ENCODE measurements around the gene DNAH6.
A peak's percentile ranks its signal among the peaks of the same experiment; 100 is the strongest.

The DNAH6 gene

DNA sequence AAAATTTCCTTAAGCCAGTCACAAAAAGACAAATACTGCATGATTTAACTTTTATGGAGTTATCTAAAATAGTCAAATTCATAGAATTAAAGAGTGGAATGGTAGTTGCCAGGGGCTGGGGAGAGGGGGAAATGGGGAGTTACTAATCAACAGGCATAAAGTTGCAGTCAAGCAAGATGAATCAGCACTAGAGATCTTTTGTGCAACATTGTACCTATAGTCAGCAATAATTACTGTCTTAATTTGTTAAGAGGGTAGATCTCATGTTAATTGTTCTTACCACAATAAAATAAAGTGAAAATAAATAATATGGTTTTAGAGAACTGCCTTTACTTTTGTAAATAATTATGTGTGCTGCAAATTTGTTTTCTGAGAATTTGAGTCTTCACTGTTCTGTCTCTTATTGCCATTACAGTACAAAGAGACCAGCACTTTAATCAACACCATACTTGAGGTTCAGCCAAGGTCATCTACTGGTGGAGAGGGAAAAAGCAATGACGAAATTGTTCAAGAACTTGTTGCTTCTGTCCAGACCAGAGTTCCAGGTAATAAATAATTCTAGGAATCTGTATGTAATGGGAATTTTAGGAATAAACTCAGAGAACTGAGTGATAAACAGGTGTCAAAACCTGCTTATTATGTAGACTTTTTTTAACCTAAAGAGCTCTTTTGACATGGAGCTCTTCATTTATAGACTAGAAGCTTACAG is 289.1 kb downstream of the DNAH6 start:
- Histone ChIP-seq H3K27ac (ENCODE audit: insufficient read depth in 1 of 2, low read depth in 1 of 2, low read length in 2 of 2, poor library complexity in 1 of 2, severe bottlenecking in 2 of 2) (no peak overlapping the region), H3K4me3 (ENCODE audit: control insufficient read depth in 1 of 7, extremely low read depth in 1 of 7, insufficient read depth in 4 of 7, low read depth in 2 of 7, low read length in 6 of 7) (no peak overlapping the region), H3K9me3 (ENCODE audit: control extremely low read depth in 1 of 5, control insufficient read depth in 4 of 5, insufficient read depth in 2 of 5, low read depth in 1 of 5, low read length in 4 of 5) (peaks cover 0 to 6% (median 0%) of the 10 kb centered on the region in 5 experiments), H3K4me1 (ENCODE audit: control extremely low read depth in 1 of 4, control insufficient read depth in 4 of 4, insufficient read depth in 4 of 4, low read length in 3 of 4) (peaks cover 0 to 6% (median 3%) of the 10 kb centered on the region in 4 experiments), H3K27me3 (replicated peaks in 2 of 5; ENCODE audit: control insufficient read depth in 4 of 5, insufficient read depth in 5 of 5, low read length in 4 of 5) (no peaks in the 10 kb centered on the region), H3K36me3 (ENCODE audit: control insufficient read depth in 4 of 4, insufficient read depth in 4 of 4, low read length in 3 of 4) (no peaks in the 10 kb centered on the region)
- CTCF ChIA-PET, result no interaction called here
- DNase-seq, result no peak
- 100% methylated on average over 1 of the region's 1 CpG for WGBS (ENCODE audit: insufficient coverage)
- POLR2A ChIA-PET, result no interaction called here

DNA sequence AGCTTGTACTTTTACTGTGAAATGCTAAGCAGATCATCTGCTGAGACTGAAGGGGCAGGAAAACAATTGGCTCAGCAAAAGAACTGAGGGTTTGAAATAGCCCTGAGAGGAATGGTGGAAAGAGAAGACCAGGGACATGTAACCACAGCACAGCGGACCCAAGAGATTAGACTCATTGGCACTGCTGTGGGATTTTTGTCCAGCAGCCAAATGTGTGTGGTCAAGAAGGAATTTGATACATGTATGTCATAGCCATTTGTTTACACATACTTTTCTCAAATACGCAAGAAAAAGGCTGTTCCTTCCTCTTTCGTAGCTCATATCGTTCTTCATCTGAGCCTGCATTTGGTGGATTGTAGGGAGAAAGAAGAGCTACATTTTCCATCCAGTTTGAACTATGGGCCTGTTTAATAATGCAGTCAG is 290.8 kb downstream of the DNAH6 start:
- WGBS (ENCODE audit: insufficient coverage), result 0% methylated on average over 1 of the region's 4 CpGs

DNA sequence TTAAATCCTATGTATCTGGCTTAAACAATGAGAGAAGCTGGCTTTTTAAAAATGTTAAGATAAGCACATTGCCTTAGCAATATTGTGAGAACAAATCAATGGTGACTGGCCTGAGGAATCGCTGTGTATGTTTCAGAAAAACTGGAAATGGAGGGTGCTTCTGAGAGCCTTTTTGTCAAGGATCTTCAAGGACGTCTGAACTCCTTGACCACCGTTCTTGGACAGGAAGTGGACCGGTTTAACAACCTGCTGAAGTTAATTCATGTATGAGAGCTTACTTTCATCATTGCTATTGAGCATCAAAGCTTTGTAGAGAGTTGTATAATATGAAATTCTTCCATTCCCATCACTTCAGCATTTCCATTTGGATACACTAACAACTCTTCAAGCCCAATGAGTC is 292.0 kb downstream of the DNAH6 start:
- Histone ChIP-seq H3K4me1 (ENCODE audit: control extremely low read depth in 1 of 4, control insufficient read depth in 4 of 4, insufficient read depth in 4 of 4, low read length in 3 of 4) (peaks cover 0 to 6% (median 3%) of the 10 kb centered on the region in 4 experiments), H3K36me3 (ENCODE audit: control insufficient read depth in 4 of 4, insufficient read depth in 4 of 4, low read length in 3 of 4) (no peaks in the 10 kb centered on the region), H3K27ac (ENCODE audit: insufficient read depth in 1 of 2, low read depth in 1 of 2, low read length in 2 of 2, poor library complexity in 1 of 2, severe bottlenecking in 2 of 2) (no peak overlapping the region), H3K9me3 (ENCODE audit: control extremely low read depth in 1 of 5, control insufficient read depth in 4 of 5, insufficient read depth in 2 of 5, low read depth in 1 of 5, low read length in 4 of 5) (no peaks in the 10 kb centered on the region), H3K4me3 (ENCODE audit: control insufficient read depth in 1 of 7, extremely low read depth in 1 of 7, insufficient read depth in 4 of 7, low read depth in 2 of 7, low read length in 6 of 7) (no peak overlapping the region), H3K27me3 (replicated peaks in 2 of 5; ENCODE audit: control insufficient read depth in 4 of 5, insufficient read depth in 5 of 5, low read length in 4 of 5) (no peaks in the 10 kb centered on the region)
- ChIA-PET CTCF (no interaction called here), POLR2A (no interaction called here)
- DNase-seq, result no peak
- WGBS (ENCODE audit: insufficient coverage), result 100% methylated on average over 1 of the region's 4 CpGs

More for the DNA sequence above, 290.8 kb downstream of the DNAH6 start:
- no peak overlapping the region for H3K27ac ChIP-seq (ENCODE audit: insufficient read depth in 1 of 2, low read depth in 1 of 2, low read length in 2 of 2, poor library complexity in 1 of 2, severe bottlenecking in 2 of 2)
- H3K9me3 ChIP-seq (ENCODE audit: control extremely low read depth in 1 of 5, control insufficient read depth in 4 of 5, insufficient read depth in 2 of 5, low read depth in 1 of 5, low read length in 4 of 5), result peaks cover 0 to 3% (median 0%) of the 10 kb centered on the region in 5 experiments
- H3K36me3 ChIP-seq (ENCODE audit: control insufficient read depth in 4 of 4, insufficient read depth in 4 of 4, low read length in 3 of 4), result no peaks in the 10 kb centered on the region
- POLR2A ChIA-PET, result no interaction called here
- peak overlapping the region in 1 of 7 experiments; percentile 43 for H3K4me3 ChIP-seq (ENCODE audit: control insufficient read depth in 1 of 7, extremely low read depth in 1 of 7, insufficient read depth in 4 of 7, low read depth in 2 of 7, low read length in 6 of 7)
- no peaks in the 10 kb centered on the region for H3K27me3 ChIP-seq (replicated peaks in 2 of 5; ENCODE audit: control insufficient read depth in 4 of 5, insufficient read depth in 5 of 5, low read length in 4 of 5)
- DNase-seq, result peak; percentile 23 to 47 (median 35)
- CTCF ChIA-PET, result interaction anchor here (1.1 kb wide), 1 partner anchor 35 kb away, joined by 3 read pairs; no protein-coding TSS in a partner anchor
- peaks cover 0 to 6% (median 3%) of the 10 kb centered on the region in 4 experiments for H3K4me1 ChIP-seq (ENCODE audit: control extremely low read depth in 1 of 4, control insufficient read depth in 4 of 4, insufficient read depth in 4 of 4, low read length in 3 of 4)

DNA sequence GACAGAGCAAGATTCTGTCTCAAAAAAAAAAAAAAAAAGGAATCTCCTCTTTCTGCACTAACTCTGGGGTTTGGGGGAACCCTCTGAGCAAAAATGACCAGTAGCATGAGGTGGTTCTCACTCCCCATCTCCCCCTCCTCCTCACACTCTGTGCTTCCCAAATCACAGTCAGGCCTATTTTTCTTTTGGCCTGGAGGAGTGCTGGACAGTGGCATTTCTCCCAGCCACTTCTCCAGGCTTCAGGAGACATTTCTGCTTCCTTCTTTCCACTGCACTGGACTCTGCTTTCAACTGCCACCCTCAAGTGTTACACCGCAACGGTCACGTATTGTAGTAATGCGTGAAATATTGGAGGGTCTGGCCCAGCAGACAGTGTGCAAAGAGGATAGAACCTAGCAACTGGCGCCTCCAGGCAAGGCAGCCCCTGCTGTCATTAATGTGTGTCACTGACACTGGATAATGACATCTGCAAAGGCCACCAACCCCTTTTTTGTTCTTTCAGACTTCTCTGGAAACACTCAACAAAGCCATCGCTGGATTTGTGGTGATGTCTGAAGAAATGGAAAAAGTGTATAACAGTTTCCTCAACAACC is 295.6 kb downstream of the DNAH6 start:
- peaks cover 0 to 2% (median under 1%) of the 10 kb centered on the region in 4 experiments for H3K4me1 ChIP-seq (ENCODE audit: control extremely low read depth in 1 of 4, control insufficient read depth in 4 of 4, insufficient read depth in 4 of 4, low read length in 3 of 4)
- ChIA-PET CTCF (no interaction called here), POLR2A (no interaction called here)
- H3K4me3 ChIP-seq (ENCODE audit: control insufficient read depth in 1 of 7, extremely low read depth in 1 of 7, insufficient read depth in 4 of 7, low read depth in 2 of 7, low read length in 6 of 7), result no peak overlapping the region
- H3K27me3 ChIP-seq (replicated peaks in 2 of 5; ENCODE audit: control insufficient read depth in 4 of 5, insufficient read depth in 5 of 5, low read length in 4 of 5), result no peaks in the 10 kb centered on the region
- H3K36me3 ChIP-seq (ENCODE audit: control insufficient read depth in 4 of 4, insufficient read depth in 4 of 4, low read length in 3 of 4), result no peaks in the 10 kb centered on the region
- no peak overlapping the region for H3K27ac ChIP-seq (ENCODE audit: insufficient read depth in 1 of 2, low read depth in 1 of 2, low read length in 2 of 2, poor library complexity in 1 of 2, severe bottlenecking in 2 of 2)
- no peaks in the 10 kb centered on the region for H3K9me3 ChIP-seq (ENCODE audit: control extremely low read depth in 1 of 5, control insufficient read depth in 4 of 5, insufficient read depth in 2 of 5, low read depth in 1 of 5, low read length in 4 of 5)
- WGBS (ENCODE audit: insufficient coverage), result 83% methylated on average over 1 of the region's 6 CpGs
- no peak for DNase-seq

DNA sequence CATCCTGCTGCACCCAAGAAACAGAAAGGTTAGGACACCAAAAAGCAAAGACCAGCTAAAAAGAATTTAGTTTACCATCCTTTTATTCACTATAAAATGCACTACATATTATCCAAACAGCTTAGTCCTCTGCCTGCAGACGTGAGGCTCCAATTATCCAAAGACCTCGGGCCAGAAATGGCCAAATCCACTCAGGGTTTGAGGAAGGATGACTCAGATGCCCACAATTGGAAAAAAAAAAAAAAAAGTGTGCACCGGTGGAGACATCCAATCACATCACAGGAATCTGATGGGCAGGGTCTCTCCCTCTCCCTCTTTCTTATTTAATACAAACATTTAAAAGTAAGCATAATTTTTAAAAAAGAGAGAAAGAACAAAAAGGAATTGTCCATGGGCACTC is 298.8 kb downstream of the DNAH6 start:
- WGBS (ENCODE audit: insufficient coverage), result 92% methylated on average over 2 of the region's 3 CpGs
- no peaks in the 10 kb centered on the region for H3K36me3 ChIP-seq (ENCODE audit: control insufficient read depth in 4 of 4, insufficient read depth in 4 of 4, low read length in 3 of 4)
- H3K9me3 ChIP-seq (ENCODE audit: control extremely low read depth in 1 of 5, control insufficient read depth in 4 of 5, insufficient read depth in 2 of 5, low read depth in 1 of 5, low read length in 4 of 5), result no peaks in the 10 kb centered on the region
- no peak for DNase-seq
- ChIA-PET POLR2A (no interaction called here), CTCF (no interaction called here)
- no peak overlapping the region for H3K27ac ChIP-seq (ENCODE audit: insufficient read depth in 1 of 2, low read depth in 1 of 2, low read length in 2 of 2, poor library complexity in 1 of 2, severe bottlenecking in 2 of 2)
- no peaks in the 10 kb centered on the region for H3K4me1 ChIP-seq (ENCODE audit: control extremely low read depth in 1 of 4, control insufficient read depth in 4 of 4, insufficient read depth in 4 of 4, low read length in 3 of 4)
- no peak overlapping the region for H3K4me3 ChIP-seq (ENCODE audit: control insufficient read depth in 1 of 7, extremely low read depth in 1 of 7, insufficient read depth in 4 of 7, low read depth in 2 of 7, low read length in 6 of 7)
- H3K27me3 ChIP-seq (replicated peaks in 2 of 5; ENCODE audit: control insufficient read depth in 4 of 5, insufficient read depth in 5 of 5, low read length in 4 of 5), result no peaks in the 10 kb centered on the region

GRCh38 chr2:84816426-84817026 is 300.2 kb downstream of the DNAH6 start:
- ChIA-PET POLR2A (no interaction called here), CTCF (no interaction called here)
- Histone ChIP-seq H3K4me3 (ENCODE audit: control insufficient read depth in 1 of 7, extremely low read depth in 1 of 7, insufficient read depth in 4 of 7, low read depth in 2 of 7, low read length in 6 of 7) (no peak overlapping the region), H3K27ac (ENCODE audit: insufficient read depth in 1 of 2, low read depth in 1 of 2, low read length in 2 of 2, poor library complexity in 1 of 2, severe bottlenecking in 2 of 2) (no peak overlapping the region), H3K4me1 (ENCODE audit: control extremely low read depth in 1 of 4, control insufficient read depth in 4 of 4, insufficient read depth in 4 of 4, low read length in 3 of 4) (no peaks in the 10 kb centered on the region), H3K9me3 (ENCODE audit: control extremely low read depth in 1 of 5, control insufficient read depth in 4 of 5, insufficient read depth in 2 of 5, low read depth in 1 of 5, low read length in 4 of 5) (no peaks in the 10 kb centered on the region), H3K27me3 (replicated peaks in 2 of 5; ENCODE audit: control insufficient read depth in 4 of 5, insufficient read depth in 5 of 5, low read length in 4 of 5) (no peaks in the 10 kb centered on the region), H3K36me3 (ENCODE audit: control insufficient read depth in 4 of 4, insufficient read depth in 4 of 4, low read length in 3 of 4) (no peaks in the 10 kb centered on the region)
- no peak for DNase-seq
- 100% methylated on average over 1 of the region's 6 CpGs for WGBS (ENCODE audit: insufficient coverage)

- Histone ChIP-seq H3K36me3 (ENCODE audit: control insufficient read depth in 4 of 4, insufficient read depth in 4 of 4, low read length in 3 of 4) (no peaks in the 10 kb centered on the region), H3K4me3 (ENCODE audit: control insufficient read depth in 1 of 7, extremely low read depth in 1 of 7, insufficient read depth in 4 of 7, low read depth in 2 of 7, low read length in 6 of 7) (no peak overlapping the region), H3K4me1 (ENCODE audit: control extremely low read depth in 1 of 4, control insufficient read depth in 4 of 4, insufficient read depth in 4 of 4, low read length in 3 of 4) (no peaks in the 10 kb centered on the region), H3K27me3 (replicated peaks in 2 of 5; ENCODE audit: control insufficient read depth in 4 of 5, insufficient read depth in 5 of 5, low read length in 4 of 5) (no peaks in the 10 kb centered on the region), H3K27ac (ENCODE audit: insufficient read depth in 1 of 2, low read depth in 1 of 2, low read length in 2 of 2, poor library complexity in 1 of 2, severe bottlenecking in 2 of 2) (no peak overlapping the region), H3K9me3 (ENCODE audit: control extremely low read depth in 1 of 5, control insufficient read depth in 4 of 5, insufficient read depth in 2 of 5, low read depth in 1 of 5, low read length in 4 of 5) (no peaks in the 10 kb centered on the region)
- WGBS (ENCODE audit: insufficient coverage), result 100% methylated on average over 1 of the region's 2 CpGs
- CTCF ChIA-PET, result no interaction called here
- no peak for DNase-seq
- POLR2A ChIA-PET, result no interaction called here
Measured at GRCh38 chr2:84817239-84817655, 300.9 kb downstream of the DNAH6 start.

Measured in common myeloid progenitor, CD34-positive (primary cell).